ENCODE measurements around the gene GRAMD1B.

DNA sequence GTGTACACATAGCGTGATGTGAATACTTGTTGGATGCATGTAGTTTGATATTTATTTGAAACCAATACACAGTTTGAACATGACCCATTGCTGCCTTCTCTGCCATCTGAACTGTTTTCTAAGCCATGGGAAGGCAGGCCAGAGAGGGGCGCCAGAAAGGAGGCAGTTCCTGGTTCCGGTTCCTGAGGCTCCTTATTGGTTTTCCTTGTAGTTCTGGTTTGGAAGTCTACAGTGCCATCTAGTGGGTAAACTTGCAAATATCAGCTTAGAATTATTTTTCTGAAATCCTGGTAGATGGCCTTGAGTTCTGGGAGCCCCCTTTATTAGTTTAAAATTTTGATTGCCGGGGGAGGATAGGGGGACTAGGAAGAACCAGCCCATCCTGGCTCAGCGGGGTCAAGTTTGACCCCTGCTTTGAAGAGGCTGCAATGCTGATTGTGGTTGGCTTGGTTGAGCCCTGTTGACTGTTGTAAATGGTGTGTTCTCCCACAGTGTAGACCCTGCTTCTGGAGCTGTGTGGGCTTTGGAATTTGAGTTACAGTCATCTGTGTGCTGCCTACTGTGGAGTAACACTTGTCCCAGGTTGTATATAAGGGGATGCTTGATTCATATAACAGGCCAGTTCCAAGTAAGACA lies 48.4 kb downstream of the GRAMD1B start:
- TF ChIP-seq, protein P1, sequence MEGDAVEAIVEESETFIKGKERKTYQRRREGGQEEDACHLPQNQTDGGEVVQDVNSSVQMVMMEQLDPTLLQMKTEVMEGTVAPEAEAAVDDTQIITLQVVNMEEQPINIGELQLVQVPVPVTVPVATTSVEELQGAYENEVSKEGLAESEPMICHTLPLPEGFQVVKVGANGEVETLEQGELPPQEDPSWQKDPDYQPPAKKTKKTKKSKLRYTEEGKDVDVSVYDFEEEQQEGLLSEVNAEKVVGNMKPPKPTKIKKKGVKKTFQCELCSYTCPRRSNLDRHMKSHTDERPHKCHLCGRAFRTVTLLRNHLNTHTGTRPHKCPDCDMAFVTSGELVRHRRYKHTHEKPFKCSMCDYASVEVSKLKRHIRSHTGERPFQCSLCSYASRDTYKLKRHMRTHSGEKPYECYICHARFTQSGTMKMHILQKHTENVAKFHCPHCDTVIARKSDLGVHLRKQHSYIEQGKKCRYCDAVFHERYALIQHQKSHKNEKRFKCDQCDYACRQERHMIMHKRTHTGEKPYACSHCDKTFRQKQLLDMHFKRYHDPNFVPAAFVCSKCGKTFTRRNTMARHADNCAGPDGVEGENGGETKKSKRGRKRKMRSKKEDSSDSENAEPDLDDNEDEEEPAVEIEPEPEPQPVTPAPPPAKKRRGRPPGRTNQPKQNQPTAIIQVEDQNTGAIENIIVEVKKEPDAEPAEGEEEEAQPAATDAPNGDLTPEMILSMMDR (IDR thresholded peaks at IDR 0.05; ENCODE audit: insufficient read depth, low read length): peak; percentile 33
- no peak for TF ChIP-seq GABPA (IDR thresholded peaks at IDR 0.05; ENCODE audit: low read depth)
- TF ChIP-seq POLR2AphosphoS5 (IDR thresholded peaks at IDR 0.05; ENCODE audit: low read depth): no peak
- TF ChIP-seq, protein P2, sequence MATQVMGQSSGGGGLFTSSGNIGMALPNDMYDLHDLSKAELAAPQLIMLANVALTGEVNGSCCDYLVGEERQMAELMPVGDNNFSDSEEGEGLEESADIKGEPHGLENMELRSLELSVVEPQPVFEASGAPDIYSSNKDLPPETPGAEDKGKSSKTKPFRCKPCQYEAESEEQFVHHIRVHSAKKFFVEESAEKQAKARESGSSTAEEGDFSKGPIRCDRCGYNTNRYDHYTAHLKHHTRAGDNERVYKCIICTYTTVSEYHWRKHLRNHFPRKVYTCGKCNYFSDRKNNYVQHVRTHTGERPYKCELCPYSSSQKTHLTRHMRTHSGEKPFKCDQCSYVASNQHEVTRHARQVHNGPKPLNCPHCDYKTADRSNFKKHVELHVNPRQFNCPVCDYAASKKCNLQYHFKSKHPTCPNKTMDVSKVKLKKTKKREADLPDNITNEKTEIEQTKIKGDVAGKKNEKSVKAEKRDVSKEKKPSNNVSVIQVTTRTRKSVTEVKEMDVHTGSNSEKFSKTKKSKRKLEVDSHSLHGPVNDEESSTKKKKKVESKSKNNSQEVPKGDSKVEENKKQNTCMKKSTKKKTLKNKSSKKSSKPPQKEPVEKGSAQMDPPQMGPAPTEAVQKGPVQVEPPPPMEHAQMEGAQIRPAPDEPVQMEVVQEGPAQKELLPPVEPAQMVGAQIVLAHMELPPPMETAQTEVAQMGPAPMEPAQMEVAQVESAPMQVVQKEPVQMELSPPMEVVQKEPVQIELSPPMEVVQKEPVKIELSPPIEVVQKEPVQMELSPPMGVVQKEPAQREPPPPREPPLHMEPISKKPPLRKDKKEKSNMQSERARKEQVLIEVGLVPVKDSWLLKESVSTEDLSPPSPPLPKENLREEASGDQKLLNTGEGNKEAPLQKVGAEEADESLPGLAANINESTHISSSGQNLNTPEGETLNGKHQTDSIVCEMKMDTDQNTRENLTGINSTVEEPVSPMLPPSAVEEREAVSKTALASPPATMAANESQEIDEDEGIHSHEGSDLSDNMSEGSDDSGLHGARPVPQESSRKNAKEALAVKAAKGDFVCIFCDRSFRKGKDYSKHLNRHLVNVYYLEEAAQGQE (IDR thresholded peaks at IDR 0.05; ENCODE audit: insufficient replicate concordance, low read depth): no peak
